RWPE2 (cell line): ENCODE measurements around the gene FGFBP2.

ENCODE experiments used
- ATAC-seq: fragments of 200-7000 bp; cut with Tn5 transposase; 3 replicates; pipeline ENCODE4 v1.9.1; 2021; ENCODE audit warnings: low read depth
- DNase-seq: peaks from one replicate; pipeline ENCODE4 v3.0.0-alpha.2; 2020; ENCODE audit warnings: low spot score
- H3K27ac ChIP-seq: fragments of 450-650 bp; 2 replicates; pipeline ENCODE4 v1.5.1; 2017; ENCODE audit warnings: mild to moderate bottlenecking; ENCODE audit not compliant: poor library complexity, severe bottlenecking
- H3K27me3 ChIP-seq: fragments of 250-450 bp; sonication (Bioruptor Pico); 2 replicates; pipeline ENCODE4 v1.5.1; 2021; ENCODE audit warnings: mild to moderate bottlenecking, moderate library complexity; ENCODE audit not compliant: insufficient read depth, poor library complexity, severe bottlenecking
- H3K36me3 ChIP-seq: fragments of 250-450 bp; sonication (Bioruptor Pico); 2 replicates; pipeline ENCODE4 v1.5.1; 2020; ENCODE audit warnings: low read depth, mild to moderate bottlenecking, moderate library complexity
- H3K4me1 ChIP-seq: fragments of 250-450 bp; sonication (Bioruptor Pico); 2 replicates; pipeline ENCODE4 v1.5.1; 2021; ENCODE audit warnings: mild to moderate bottlenecking, moderate library complexity; ENCODE audit not compliant: insufficient read depth, poor library complexity, severe bottlenecking
- H3K4me3 ChIP-seq: fragments of 250-450 bp; sonication (Bioruptor Pico); 2 replicates; pipeline ENCODE4 v1.5.1; 2021; ENCODE audit warnings: mild to moderate bottlenecking, moderate library complexity; ENCODE audit not compliant: severe bottlenecking
- H3K9me3 ChIP-seq: fragments of 250-450 bp; sonication (Bioruptor Pico); 2 replicates; pipeline ENCODE4 v1.5.1; 2021; ENCODE audit warnings: mild to moderate bottlenecking, moderate library complexity; ENCODE audit not compliant: severe bottlenecking
- CTCF ChIP-seq: fragments of 450-650 bp; IDR thresholded peaks from one replicate; pipeline ENCODE4 v1.5.1; 2017; ENCODE audit warnings: mild to moderate bottlenecking, moderate library complexity; ENCODE audit not compliant: poor library complexity, severe bottlenecking

The FGFBP2 gene

DNA sequence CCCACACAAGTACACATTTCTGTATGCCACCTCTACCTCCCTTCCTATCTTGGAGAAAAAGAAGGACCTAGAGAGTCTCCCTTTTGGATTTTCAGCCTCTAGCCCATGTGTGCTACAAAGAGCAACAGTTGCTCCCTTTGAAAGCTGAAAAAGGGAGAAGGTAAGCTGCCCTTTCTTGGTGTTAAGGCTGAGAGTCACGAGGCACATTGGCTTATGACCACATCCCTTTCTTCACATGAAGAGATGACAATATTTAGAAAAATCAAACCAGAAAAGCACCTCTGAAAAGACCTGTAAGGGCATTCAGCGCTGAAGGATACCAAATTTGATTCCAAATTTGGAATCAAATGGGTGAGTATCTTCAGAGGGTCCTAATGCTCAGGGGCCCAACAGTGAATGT is 18.1 kb downstream of the FGFBP2 start:
- no peak overlapping the region for H3K27ac ChIP-seq
- H3K27me3 ChIP-seq: no peaks in the 10 kb centered on the region
- no peak overlapping the region for H3K4me3 ChIP-seq
- no peak for TF ChIP-seq CTCF
- DNase-seq (no peak), ATAC-seq (no peak)
- no peaks in the 10 kb centered on the region for H3K9me3 ChIP-seq
- no peaks in the 10 kb centered on the region for H3K36me3 ChIP-seq
- peaks cover 8% of the 10 kb centered on the region for H3K4me1 ChIP-seq

GRCh38 chr4:15942283-15942682 is 20.7 kb downstream of the FGFBP2 start:
- H3K36me3 ChIP-seq: peaks cover 8% of the 10 kb centered on the region
- ATAC-seq (no peak), DNase-seq (no peak)
- no peak overlapping the region for H3K27ac ChIP-seq
- TF ChIP-seq CTCF: no peak
- no peaks in the 10 kb centered on the region for H3K27me3 ChIP-seq
- H3K9me3 ChIP-seq: no peaks in the 10 kb centered on the region
- H3K4me3 ChIP-seq: no peak overlapping the region
- H3K4me1 ChIP-seq: peaks cover 12% of the 10 kb centered on the region

DNA sequence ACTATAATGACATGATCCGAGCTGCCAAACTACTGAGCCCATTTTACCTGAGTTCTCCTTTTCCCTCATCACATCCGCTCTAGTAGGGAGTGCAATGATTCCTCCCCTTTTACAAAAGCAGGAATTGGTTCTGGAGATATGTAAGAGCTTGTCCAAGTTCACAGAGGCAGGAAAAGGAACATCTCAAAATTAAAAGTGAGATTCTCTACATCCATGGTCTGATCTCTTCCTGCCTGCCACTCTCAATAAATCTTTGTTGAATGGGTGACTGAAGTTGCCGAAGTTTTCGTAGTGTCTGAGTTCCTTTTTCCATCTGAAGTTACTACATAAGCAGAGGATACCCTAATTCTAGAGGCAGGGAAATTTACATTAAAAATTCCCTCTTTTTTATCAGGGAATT is 24.3 kb downstream of the FGFBP2 start, which contains the start of gene FGFBP1:
TSS of gene FGFBP1 (minus strand) at position 101 of the 400 bp plus-strand sequence. CDS start 2,108 bp downstream, outside the sequence.
- DNase-seq (no peak), ATAC-seq (no peak; the same call in 1 of the 3 replicates)
- TF ChIP-seq CTCF: no peak
- H3K4me1 ChIP-seq: peaks cover 29% of the 10 kb centered on the region
- H3K4me3 ChIP-seq: peak within 1 kb of the TSS; percentile 56
- H3K36me3 ChIP-seq: peaks cover 33% of the 10 kb centered on the region
- H3K27me3 ChIP-seq: no peaks in the 10 kb centered on the region
- H3K9me3 ChIP-seq: no peaks in the 10 kb centered on the region
- peak within 1 kb of the TSS; percentile 81 for H3K27ac ChIP-seq

DNA sequence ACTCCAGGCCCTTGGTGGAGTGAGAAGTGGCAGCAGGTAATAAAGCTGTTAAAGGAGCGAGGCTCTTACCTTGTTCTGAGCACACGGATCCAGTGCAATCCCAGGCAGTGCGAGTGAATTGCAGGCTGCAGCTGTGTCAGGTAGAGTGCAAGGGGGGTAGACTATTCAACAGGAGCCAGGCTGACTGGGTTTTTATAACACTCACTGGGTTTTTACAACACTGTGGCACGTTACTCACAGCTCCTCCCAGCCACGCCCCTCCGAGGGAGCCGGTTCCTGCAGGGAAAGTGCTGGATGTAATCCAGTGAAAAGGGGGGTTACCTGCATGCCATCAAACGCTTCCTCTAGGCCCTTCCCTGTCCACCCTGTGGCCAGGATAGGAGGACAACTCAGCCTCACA is 24.8 kb downstream of the FGFBP2 start:
- Histone ChIP-seq H3K9me3 (no peaks in the 10 kb centered on the region), H3K36me3 (peaks cover 33% of the 10 kb centered on the region), H3K4me3 (peak overlapping the region; percentile 56), H3K27ac (peak overlapping the region; percentile 81), H3K27me3 (no peaks in the 10 kb centered on the region), H3K4me1 (peaks cover 29% of the 10 kb centered on the region)
- peak; percentile 78 for ATAC-seq
- TF ChIP-seq CTCF: no peak
- peak; percentile 93 for DNase-seq

DNA sequence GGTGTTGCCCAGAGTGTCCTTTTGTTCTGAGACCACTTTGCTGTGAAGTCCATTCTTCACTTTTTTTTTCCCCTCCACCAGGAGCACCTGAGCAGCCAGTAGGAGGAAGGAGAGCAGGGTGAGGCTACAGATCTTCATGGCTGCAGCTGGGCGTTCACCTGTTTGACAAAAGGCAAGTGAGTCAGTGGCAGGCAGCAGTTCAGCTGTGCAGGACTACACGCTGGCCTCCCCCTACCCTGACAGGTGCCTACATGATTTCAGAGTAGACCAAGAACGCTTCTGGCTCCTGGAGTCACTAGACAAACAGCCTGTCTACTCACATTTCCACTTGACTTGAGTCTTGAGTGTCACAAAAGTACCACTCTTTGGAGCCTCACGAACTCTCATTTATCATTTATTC is 26.5 kb downstream of the FGFBP2 start:
- peaks cover 33% of the 10 kb centered on the region for H3K36me3 ChIP-seq
- no peaks in the 10 kb centered on the region for H3K27me3 ChIP-seq
- H3K9me3 ChIP-seq: no peaks in the 10 kb centered on the region
- H3K27ac ChIP-seq: peak overlapping the region; percentile 81
- no peak for TF ChIP-seq CTCF
- H3K4me1 ChIP-seq: peaks cover 29% of the 10 kb centered on the region
- DNase-seq (no peak), ATAC-seq (peak; percentile 41)
- peak overlapping the region; percentile 56 for H3K4me3 ChIP-seq
